ENCODE measurements around the gene SMAD5.

The SMAD5 gene

DNA sequence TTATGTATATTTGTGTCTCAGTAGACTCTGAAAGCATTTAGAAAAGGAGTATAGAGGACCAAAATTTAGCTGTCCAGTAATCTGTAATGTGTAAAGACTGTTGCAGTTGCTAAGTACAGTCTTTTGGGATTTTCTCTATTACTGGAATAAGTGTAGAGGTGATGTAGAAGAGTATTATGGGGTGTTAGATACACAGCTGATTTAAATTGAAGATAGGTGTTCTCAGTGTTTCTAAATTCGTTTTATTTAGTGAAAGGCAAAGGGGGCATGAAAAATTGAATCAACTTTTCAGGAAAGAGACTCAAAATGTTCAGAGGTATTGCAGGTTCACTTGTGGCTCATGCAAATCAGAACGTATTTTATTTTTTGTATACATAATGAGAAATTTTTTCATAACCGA, 13.6 kb downstream of the SMAD5 start:
- H3K4me3 ChIP-seq (ENCODE audit: control insufficient read depth, low read depth, low read length) = no peak overlapping the region
- TF ChIP-seq, protein P1, sequence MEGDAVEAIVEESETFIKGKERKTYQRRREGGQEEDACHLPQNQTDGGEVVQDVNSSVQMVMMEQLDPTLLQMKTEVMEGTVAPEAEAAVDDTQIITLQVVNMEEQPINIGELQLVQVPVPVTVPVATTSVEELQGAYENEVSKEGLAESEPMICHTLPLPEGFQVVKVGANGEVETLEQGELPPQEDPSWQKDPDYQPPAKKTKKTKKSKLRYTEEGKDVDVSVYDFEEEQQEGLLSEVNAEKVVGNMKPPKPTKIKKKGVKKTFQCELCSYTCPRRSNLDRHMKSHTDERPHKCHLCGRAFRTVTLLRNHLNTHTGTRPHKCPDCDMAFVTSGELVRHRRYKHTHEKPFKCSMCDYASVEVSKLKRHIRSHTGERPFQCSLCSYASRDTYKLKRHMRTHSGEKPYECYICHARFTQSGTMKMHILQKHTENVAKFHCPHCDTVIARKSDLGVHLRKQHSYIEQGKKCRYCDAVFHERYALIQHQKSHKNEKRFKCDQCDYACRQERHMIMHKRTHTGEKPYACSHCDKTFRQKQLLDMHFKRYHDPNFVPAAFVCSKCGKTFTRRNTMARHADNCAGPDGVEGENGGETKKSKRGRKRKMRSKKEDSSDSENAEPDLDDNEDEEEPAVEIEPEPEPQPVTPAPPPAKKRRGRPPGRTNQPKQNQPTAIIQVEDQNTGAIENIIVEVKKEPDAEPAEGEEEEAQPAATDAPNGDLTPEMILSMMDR (IDR thresholded peaks at IDR 0.05; ENCODE audit: control insufficient read depth, insufficient read depth, low read depth, low read length, missing control alignments) = no peak
- no peak for DNase-seq (ENCODE audit: low read depth)

DNA sequence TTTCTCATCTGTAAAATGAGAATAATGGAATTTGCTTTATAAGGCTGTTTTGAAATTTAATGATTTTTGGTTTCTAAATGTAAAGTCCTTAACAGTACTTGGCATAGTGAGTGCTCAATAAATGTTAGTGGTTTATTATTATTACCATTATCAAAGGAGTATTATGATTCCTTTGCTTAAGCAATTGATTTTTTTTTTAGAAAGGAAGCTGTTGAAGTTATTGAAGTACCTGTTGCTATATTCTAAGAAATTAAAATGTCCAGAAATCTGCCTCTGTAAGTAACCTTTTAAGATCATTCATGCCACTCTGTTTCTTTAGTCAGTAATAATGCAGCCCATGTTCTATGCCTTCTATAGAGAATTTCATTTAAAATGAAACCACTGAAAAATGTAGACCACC, 15.0 kb downstream of the SMAD5 start:
- no peak for DNase-seq (ENCODE audit: low read depth)
- TF ChIP-seq, protein P1 (IDR thresholded peaks at IDR 0.05; ENCODE audit: control insufficient read depth, insufficient read depth, low read depth, low read length, missing control alignments) = no peak
- H3K4me3 ChIP-seq (ENCODE audit: control insufficient read depth, low read depth, low read length) = no peak overlapping the region

DNA sequence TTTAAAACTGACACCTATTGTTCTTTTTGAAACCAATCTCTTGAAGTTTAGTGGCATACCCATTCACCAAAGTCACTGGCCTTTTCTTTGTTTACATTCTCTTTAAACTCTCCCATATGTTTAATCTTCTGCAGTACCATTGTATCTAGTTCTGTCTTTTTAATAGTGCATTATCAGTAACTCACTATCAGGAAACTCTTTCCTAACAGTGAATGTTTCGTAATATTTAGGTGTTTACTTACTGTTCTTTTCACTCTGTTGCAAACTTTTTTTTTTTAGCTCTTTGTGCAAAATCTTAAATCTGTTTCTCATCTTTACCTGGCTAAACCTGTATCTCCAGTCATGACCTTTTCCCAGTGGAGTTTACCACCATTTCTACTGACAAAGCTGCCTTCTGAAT, 17.2 kb downstream of the SMAD5 start:
- no peak overlapping the region for H3K4me3 ChIP-seq (ENCODE audit: control insufficient read depth, low read depth, low read length)
- no peak for DNase-seq (ENCODE audit: low read depth)
- TF ChIP-seq, protein P1 (IDR thresholded peaks at IDR 0.05; ENCODE audit: control insufficient read depth, insufficient read depth, low read depth, low read length, missing control alignments) = no peak

DNA sequence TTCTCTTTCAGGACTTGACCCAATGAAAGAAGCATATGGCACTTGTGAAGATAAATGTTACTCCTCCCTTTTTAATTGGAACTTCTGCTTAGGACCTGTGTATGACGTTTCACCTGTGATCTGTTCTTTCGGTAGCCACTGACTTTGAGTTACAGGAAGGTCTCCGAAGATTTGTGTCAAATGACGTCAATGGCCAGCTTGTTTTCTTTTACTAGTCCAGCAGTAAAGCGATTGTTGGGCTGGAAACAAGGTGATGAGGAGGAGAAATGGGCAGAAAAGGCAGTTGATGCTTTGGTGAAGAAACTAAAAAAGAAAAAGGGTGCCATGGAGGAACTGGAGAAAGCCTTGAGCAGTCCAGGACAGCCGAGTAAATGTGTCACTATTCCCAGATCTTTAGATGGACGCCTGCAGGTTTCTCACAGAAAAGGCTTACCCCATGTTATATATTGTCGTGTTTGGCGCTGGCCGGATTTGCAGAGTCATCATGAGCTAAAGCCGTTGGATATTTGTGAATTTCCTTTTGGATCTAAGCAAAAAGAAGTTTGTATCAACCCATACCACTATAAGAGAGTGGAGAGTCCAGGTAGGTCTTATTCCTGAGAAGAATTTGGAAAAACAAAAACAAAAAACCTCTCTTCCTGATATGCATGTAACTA, 21.1 kb downstream of the SMAD5 start:
- DNase-seq (ENCODE audit: low read depth) = no peak
- no peak overlapping the region for H3K4me3 ChIP-seq (ENCODE audit: control insufficient read depth, low read depth, low read length)
- TF ChIP-seq, protein P1 (IDR thresholded peaks at IDR 0.05; ENCODE audit: control insufficient read depth, insufficient read depth, low read depth, low read length, missing control alignments) = no peak

DNA sequence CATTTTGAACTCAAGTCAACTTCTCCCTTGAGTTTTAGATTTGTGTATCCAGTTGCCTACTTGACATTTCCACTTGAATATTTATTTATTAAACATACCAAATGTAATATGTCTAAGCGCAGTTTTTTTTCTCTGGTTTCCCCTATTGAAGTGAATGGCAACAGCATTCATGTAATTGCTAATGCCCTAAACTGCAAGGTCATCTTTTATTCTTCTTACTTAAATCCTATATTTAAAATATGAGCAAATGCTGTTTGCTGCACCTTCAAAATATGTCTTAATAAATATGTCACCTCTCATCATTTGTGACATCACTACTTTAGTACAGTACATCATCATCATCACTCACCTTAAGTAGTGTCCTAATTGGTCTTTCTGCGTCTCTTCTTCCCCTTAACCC, 22.4 kb downstream of the SMAD5 start:
- no peak for DNase-seq (ENCODE audit: low read depth)
- TF ChIP-seq, protein P1 (IDR thresholded peaks at IDR 0.05; ENCODE audit: control insufficient read depth, insufficient read depth, low read depth, low read length, missing control alignments) = no peak
- H3K4me3 ChIP-seq (ENCODE audit: control insufficient read depth, low read depth, low read length) = no peak overlapping the region

DNA sequence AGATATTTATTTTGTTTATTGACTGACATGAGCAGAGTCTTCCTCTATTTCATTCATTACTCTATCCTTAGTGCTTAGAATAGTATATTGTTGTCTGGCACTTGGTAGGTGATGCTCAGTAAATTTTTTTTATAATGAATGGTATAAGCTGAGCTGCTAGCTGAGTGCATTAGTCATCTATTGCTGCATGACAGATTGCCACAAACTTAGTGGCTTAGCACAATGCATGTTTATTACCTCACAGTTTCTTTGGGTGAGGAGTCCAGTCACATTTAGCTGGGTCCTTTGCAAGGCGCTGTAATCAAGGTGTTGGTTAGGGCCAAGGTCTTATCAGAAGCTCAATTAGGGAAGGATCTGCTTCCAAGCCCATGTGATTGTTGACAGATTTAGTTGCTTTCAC, 23.1 kb downstream of the SMAD5 start:
- DNase-seq (ENCODE audit: low read depth) = no peak
- TF ChIP-seq, protein P1 (IDR thresholded peaks at IDR 0.05; ENCODE audit: control insufficient read depth, insufficient read depth, low read depth, low read length, missing control alignments) = no peak
- H3K4me3 ChIP-seq (ENCODE audit: control insufficient read depth, low read depth, low read length) = no peak overlapping the region

Measured in AG09309 (cell line).